ENCODE results near the gene EIF4EBP2.

- TF ChIP-seq CTCF (IDR thresholded peaks at IDR 0.05; ENCODE audit: extremely low read depth in 1 of 2, insufficient read depth in 1 of 2, low read depth in 1 of 2, low read length in 2 of 2) = no peak
- no peak for TF ChIP-seq POLR2AphosphoS5 (IDR thresholded peaks at IDR 0.05; ENCODE audit: insufficient read depth, low read depth, low read length)
- TF ChIP-seq MAX (IDR thresholded peaks at IDR 0.05; ENCODE audit: insufficient read depth, insufficient read length) = no peak
These were observed 53.9 kb downstream of the EIF4EBP2 start for GRCh38 chr10:70457759-70458305.

All from endothelial cell of umbilical vein (primary cell).